ENCODE results near the gene LHFPL6. TPM values are rescaled to one million over a fixed set of nuclear protein-coding genes. Genes with fewer than 3 reads are reported as not detected.

LHFPL6 gene
- total RNA-seq, 2 experiments from 2014 or later: 0.60 to 0.74 TPM

DNA sequence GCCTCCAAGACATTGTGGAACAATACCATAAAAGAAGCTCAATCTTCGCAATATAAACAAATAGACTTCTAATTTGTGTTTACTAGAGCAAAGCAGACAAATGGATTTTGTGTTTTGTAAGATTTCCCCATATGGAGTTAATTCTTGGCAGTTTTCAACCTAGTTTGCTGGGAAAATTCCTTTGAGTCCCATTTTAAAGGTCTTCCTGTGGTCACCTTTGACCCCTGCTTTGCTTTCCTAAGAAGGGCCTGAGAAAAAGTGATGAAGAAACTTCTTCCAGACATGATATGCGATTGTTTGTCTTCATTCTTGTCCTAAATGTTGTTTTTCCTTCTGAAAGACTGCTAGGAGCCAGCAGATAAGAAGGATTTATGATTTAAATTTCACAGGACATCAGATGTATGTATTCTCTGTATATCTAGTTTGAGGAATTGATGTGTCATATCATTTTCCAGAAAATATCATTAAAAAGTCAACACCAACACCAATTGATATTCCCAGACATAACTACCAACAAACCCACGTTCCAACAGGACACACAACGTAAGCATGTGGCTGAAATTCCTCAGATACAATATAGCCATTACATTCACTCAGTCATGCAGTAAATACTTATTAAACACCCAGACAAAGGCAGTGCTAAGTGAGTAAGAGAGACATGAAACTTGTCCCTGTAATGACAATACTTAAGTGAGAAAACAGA lies 276.4 kb downstream of the LHFPL6 start:
- intact Hi-C loops (cut with micrococcal nuclease): no loop called here
- Mint-ChIP-seq H3K27me3 (peaks cover 10% of the 10 kb centered on the region), H3K36me3 (ENCODE audit: low read depth) (no peaks in the 10 kb centered on the region), H3K27ac (no peak overlapping the region), H3K4me1 (ENCODE audit: low read depth) (no peaks in the 10 kb centered on the region), H3K4me3 (no peak overlapping the region), H3K9me3 (peaks cover 3% of the 10 kb centered on the region)
- no peak for DNase-seq
- no peak for ATAC-seq
- CTCF ChIA-PET: no interaction called here
- TF ChIP-seq, protein P1, sequence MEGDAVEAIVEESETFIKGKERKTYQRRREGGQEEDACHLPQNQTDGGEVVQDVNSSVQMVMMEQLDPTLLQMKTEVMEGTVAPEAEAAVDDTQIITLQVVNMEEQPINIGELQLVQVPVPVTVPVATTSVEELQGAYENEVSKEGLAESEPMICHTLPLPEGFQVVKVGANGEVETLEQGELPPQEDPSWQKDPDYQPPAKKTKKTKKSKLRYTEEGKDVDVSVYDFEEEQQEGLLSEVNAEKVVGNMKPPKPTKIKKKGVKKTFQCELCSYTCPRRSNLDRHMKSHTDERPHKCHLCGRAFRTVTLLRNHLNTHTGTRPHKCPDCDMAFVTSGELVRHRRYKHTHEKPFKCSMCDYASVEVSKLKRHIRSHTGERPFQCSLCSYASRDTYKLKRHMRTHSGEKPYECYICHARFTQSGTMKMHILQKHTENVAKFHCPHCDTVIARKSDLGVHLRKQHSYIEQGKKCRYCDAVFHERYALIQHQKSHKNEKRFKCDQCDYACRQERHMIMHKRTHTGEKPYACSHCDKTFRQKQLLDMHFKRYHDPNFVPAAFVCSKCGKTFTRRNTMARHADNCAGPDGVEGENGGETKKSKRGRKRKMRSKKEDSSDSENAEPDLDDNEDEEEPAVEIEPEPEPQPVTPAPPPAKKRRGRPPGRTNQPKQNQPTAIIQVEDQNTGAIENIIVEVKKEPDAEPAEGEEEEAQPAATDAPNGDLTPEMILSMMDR (IDR thresholded peaks at IDR 0.05): no peak
- POLR2A ChIA-PET: no interaction called here

DNA sequence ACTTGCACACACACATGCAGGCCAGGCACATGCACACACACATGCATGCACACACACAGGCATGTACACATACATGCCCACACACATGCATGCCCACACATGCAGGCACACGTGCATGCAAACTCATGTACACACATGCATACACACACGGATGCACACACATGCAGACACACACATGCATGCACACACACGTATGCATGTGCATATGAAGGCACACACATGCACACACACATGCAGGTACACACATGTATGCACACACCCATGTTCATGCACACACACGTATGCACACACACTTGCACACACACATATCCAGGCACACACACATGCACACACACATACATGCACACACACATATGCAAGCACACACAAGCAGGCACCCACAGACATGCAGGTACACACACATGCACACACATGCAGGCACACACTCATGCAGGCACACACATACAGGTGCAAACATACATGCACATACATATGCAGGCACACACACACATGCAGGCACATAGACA lies 278.1 kb downstream of the LHFPL6 start:
- CTCF ChIA-PET: no interaction called here
- POLR2A ChIA-PET: no interaction called here
- Mint-ChIP-seq H3K4me3 (no peak overlapping the region), H3K4me1 (ENCODE audit: low read depth) (no peaks in the 10 kb centered on the region), H3K36me3 (ENCODE audit: low read depth) (no peaks in the 10 kb centered on the region), H3K27ac (no peak overlapping the region), H3K27me3 (peaks cover 8% of the 10 kb centered on the region), H3K9me3 (peaks cover 3% of the 10 kb centered on the region)
- DNase-seq: no peak
- no peak for ATAC-seq
- intact Hi-C loops (cut with micrococcal nuclease): no loop called here
- TF ChIP-seq, protein P1 (IDR thresholded peaks at IDR 0.05): no peak

DNA sequence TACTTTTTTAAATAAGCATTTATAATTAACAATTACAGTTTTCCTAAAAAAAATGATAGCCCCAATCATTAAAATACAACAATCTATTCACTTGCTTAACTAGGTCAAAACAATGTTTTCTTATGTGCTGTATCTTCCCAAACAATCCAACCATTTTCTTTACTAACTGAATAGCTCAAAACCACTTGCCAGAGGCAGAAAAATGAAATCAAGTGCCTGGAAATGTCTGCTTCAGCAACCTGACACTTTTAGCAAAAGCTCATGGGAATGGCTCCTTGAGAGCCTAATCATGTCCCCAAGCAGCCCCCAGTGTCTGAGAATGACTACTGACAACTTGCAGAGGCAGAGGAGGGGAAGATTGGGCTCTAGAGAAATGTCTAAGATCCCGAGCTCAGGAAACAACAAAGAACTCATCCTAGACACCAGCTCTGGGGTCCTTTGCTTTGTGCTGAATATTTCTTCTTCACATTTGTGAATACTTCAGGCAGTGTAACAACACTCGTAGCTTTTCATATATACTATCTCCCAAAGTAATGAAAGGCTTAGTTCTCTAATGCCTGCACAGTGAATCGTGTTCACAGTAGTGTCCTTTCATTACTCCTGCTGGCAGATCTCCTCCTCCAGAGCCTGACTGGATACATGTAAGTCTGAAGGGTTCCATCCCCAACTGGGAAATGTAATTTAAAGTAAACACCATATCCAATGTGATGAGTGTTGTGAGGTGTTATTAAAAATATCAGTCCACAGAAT lies 280.0 kb downstream of the LHFPL6 start:
- Mint-ChIP-seq H3K4me3 (no peak overlapping the region), H3K4me1 (ENCODE audit: low read depth) (no peaks in the 10 kb centered on the region), H3K27ac (no peak overlapping the region), H3K27me3 (peaks cover 7% of the 10 kb centered on the region), H3K9me3 (peaks cover 3% of the 10 kb centered on the region), H3K36me3 (ENCODE audit: low read depth) (no peaks in the 10 kb centered on the region)
- no peak for ATAC-seq
- intact Hi-C loops (cut with micrococcal nuclease): no loop called here
- TF ChIP-seq, protein P1 (IDR thresholded peaks at IDR 0.05): no peak
- DNase-seq: no peak
- ChIA-PET CTCF (interaction anchor here (1.3 to 1.4 kb wide), 2 partner anchors 9 to 289 kb away, joined by 3 read pairs; no protein-coding TSS in a partner anchor), POLR2A (no interaction called here)

DNA sequence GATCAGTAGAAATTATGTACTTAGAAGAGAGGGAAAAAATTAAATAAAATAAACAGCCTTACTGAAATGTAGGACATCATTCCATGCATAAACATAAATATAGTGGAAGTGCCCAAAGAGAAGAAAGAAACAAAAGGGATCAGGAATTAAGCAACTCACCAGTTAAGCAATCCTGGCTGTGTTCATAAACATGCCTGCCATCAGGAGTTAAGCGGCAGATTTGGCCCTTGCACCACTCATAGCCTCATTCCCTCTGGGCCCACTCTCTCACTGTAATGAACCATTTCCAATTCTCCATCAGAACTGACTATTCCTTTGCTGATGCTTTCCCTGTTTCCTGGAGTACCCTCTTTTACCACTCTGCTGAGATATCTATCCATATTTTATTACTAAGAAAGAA lies 281.4 kb downstream of the LHFPL6 start:
- Mint-ChIP-seq H3K27ac (no peak overlapping the region), H3K27me3 (peaks cover 7% of the 10 kb centered on the region), H3K4me1 (ENCODE audit: low read depth) (no peaks in the 10 kb centered on the region), H3K4me3 (no peak overlapping the region), H3K9me3 (peaks cover 3% of the 10 kb centered on the region), H3K36me3 (ENCODE audit: low read depth) (no peaks in the 10 kb centered on the region)
- ChIA-PET POLR2A (no interaction called here), CTCF (interaction anchor here (1.3 kb wide), 1 partner anchor 290 kb away, joined by 3 read pairs; no protein-coding TSS in a partner anchor)
- TF ChIP-seq, protein P1 (IDR thresholded peaks at IDR 0.05): no peak
- no peak for ATAC-seq
- no peak for DNase-seq
- intact Hi-C loops (cut with micrococcal nuclease): no loop called here

DNA sequence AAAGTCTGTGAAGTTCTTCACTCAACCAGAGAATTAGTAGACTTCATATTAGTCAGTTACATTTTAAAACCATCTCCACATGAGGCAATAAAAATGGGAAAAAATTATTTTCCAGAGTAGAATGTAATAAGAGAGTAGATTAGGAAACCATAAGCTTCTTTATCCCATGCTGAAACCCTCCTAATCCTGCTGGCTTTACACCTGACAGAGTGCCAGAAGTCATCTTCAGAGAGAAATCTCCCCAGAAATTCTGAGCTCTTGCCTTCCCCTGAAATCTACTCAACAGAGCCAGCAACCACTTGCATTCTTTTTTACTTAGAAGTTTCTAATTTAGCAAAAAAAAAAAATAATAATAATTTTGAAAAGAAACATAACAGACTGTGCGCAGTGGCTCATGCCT lies 284.8 kb downstream of the LHFPL6 start:
- CTCF ChIA-PET: interaction anchor here (0.5 kb wide), 1 partner anchor 259 kb away, joined by 3 read pairs; no protein-coding TSS in a partner anchor
- ATAC-seq (no peak), DNase-seq (no peak)
- TF ChIP-seq, protein P1 (IDR thresholded peaks at IDR 0.05): no peak
- Mint-ChIP-seq H3K9me3 (no peaks in the 10 kb centered on the region), H3K36me3 (ENCODE audit: low read depth) (no peaks in the 10 kb centered on the region), H3K4me3 (no peak overlapping the region), H3K27me3 (peaks cover 5% of the 10 kb centered on the region), H3K4me1 (ENCODE audit: low read depth) (no peaks in the 10 kb centered on the region), H3K27ac (no peak overlapping the region)
- POLR2A ChIA-PET: no interaction called here
- intact Hi-C loops (cut with micrococcal nuclease): no loop called here

All from activated CD8-positive, alpha-beta T cell treated with anti-CD3 and anti-CD28 coated beads for 36 hours (primary cell).